GM12873 (cell line): ENCODE results near the gene CARS1.

ENCODE experiments used
- CTCF ChIP-seq: IDR thresholded peaks from 2 replicates; pipeline ENCODE4 v1.5.1; 2012; ENCODE audit warnings: low read depth, mild to moderate bottlenecking, moderate library complexity, low read length, control low read depth; ENCODE audit not compliant: insufficient read depth; ENCODE audit errors: missing control alignments

The CARS1 gene

GRCh38 chr11:3000032-3000961, 56.9 kb downstream of the CARS1 start:
- TF ChIP-seq CTCF, result no peak

- TF ChIP-seq CTCF, result no peak
Measured at GRCh38 chr11:2999464-2999998, 57.7 kb downstream of the CARS1 start.

- TF ChIP-seq CTCF, result no peak
Measured at GRCh38 chr11:2998073-2998850, 59.0 kb downstream of the CARS1 start.

GRCh38 chr11:2997406-2997805, 59.8 kb downstream of the CARS1 start:
- no peak for TF ChIP-seq CTCF

GRCh38 chr11:2996976-2997375, 60.2 kb downstream of the CARS1 start:
- TF ChIP-seq CTCF, result no peak

- TF ChIP-seq CTCF, result no peak
Measured at GRCh38 chr11:2995893-2996554, 61.2 kb downstream of the CARS1 start.
